ENCODE results near the gene TMEM221.

The TMEM221 gene

GRCh38 chr19:17404015-17404414, 44.5 kb downstream of the TMEM221 start:
- DNase-seq: no peak

- DNase-seq: peak; percentile 52
These were observed 45.2 kb downstream of the TMEM221 start for GRCh38 chr19:17402982-17403855.

- DNase-seq: no peak
These were observed 46.8 kb downstream of the TMEM221 start for GRCh38 chr19:17401628-17402027.

GRCh38 chr19:17398902-17399527, 49.5 kb downstream of the TMEM221 start:
- DNase-seq: no peak

DNA sequence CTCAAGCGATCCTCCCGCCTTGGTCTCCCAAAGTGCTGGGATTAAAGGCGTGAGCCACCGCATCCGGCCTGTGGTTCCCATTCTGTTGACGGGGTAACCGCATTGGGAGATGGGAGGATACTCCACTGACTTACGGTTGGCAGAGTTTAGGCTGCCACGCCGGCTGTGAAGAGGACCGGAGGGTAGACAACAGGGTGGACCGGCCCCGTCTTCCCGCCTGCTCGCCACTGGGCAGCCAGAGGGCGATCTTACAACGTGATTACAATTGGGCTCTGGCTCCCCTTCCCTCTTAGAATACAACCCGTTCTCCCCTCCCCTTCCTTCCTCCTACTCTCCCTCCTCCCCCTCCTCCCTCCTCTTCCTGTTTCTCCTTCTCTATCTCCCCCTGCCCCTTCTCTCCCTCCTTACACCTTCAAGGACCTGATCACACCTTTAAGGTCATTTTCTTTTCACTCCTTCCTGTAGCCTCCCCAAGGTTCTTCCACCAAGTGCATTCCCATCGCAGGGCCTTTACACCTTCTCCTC, 53.5 kb downstream of the TMEM221 start:
- peak; percentile 30 for DNase-seq

DNA sequence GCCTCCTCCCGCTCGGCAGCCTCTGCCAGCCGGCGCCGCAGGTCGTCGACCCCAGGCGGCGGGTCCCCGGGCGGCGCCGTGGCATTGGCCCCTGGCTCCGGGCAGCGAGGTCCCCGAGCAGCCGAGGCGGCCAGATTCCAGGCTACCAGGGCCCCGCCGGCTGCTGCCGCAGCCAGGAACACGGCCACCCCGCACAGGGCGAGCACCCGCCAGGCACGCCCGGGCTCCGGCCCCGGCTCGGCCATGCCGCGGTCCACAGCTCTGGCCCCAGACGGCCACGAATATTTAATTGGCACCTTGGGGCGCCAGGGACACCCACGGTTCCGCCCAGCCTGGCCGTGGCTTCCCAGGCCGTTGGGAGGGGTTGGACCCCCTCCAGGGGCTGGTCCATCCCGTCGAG, 54.6 kb downstream of the TMEM221 start, which contains the start of gene CCDC194:
Gene CCDC194, minus strand, starts transcription at position 283 of the 400 bp plus-strand sequence. Its CDS starts 38 bp downstream, at position 245.
- no peak for DNase-seq

DNA sequence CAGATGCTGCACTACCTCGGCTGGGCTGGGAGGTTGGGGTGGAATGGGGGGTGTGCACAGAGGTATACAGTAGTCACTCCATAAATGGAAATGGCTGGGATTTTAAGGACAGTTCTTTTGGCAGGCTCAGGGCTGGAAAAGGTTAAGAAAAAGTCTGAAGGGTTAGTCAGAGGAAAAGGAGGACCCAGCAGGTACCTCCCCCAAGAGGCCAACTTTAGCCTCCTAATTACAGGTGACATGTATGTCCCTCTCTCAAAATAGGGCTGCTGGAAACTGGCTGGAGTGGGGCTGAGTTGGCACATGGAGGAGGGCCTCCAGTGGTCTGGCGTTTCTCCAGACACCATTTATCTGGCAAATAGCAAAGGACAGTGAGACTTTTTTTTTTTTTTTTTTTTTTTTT, 55.5 kb downstream of the TMEM221 start:
- DNase-seq: no peak

GRCh38 chr19:17391371-17392151, 56.9 kb downstream of the TMEM221 start:
- peak; percentile 61 for DNase-seq

GRCh38 chr19:17390665-17391370, 57.6 kb downstream of the TMEM221 start:
- DNase-seq: peak; percentile 89

DNA sequence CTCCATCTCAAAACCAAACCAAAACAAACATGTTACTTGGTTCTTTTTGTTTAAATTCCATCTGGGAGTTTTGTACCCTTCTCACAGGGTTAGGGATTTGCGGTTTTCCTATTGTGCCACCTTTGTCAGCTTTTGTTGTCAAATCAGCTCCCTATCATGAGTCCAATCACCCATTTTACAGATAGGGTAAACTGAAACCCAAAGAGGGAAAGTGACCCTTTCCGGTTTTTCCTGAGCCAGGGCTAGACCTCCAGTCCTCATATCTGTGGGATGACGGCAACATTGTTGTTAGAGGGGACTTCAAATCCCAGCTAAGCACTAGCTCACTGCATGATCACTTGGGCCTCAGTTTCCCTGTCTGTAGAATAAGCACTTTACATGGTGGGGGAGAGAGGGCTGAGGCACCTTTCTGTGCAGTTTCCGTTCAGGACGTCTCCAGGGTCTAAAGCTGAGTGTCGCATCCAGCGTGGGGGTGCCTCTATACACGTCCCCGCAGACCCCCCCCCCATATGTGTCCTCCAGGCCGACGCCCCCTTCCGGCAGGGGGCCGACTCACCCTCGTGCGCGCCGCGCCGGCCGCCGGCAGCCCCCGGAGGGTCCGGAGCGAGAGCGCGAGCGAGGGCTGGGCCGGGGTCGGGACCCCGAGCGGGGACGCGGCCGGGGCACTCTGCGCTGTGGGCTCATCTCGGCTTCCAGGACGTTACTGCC, 58.4 kb downstream of the TMEM221 start:
- DNase-seq: no peak

DNA sequence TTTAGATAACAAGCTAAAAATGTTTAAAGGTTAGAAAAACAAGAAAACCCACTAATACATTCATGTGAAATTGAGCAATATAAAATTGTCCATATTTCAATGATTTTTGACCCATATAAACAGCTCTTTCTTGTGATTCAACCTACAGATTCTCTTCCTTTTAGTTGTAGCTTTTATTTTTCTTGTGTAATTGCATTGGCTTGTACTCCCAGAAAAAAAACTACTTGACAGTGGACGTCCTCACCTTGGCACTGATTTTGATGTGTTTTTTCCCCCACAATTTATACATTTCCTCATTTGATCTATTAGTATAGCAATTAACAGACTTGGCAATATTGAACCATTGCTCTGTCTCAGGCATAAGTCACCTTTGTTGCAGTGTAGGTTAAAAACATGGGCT, 59.2 kb downstream of the TMEM221 start:
- no peak for DNase-seq

- peak; percentile 38 for DNase-seq
These were observed 62.4 kb downstream of the TMEM221 start for GRCh38 chr19:17385878-17386611.
